RWPE2 (cell line): Measurements from ENCODE around the gene EMC7.

Experiments used
- ATAC-seq: fragments of 200-7000 bp; cut with Tn5 transposase; 3 replicates; pipeline ENCODE4 v1.9.1; 2021; ENCODE audit warnings: low read depth
- DNase-seq: peaks from one replicate; pipeline ENCODE4 v3.0.0-alpha.2; 2020; ENCODE audit warnings: low spot score
- H3K27ac ChIP-seq: fragments of 450-650 bp; 2 replicates; pipeline ENCODE4 v1.5.1; 2017; ENCODE audit warnings: mild to moderate bottlenecking; ENCODE audit not compliant: poor library complexity, severe bottlenecking
- H3K27me3 ChIP-seq: fragments of 250-450 bp; sonication (Bioruptor Pico); 2 replicates; pipeline ENCODE4 v1.5.1; 2021; ENCODE audit warnings: mild to moderate bottlenecking, moderate library complexity; ENCODE audit not compliant: insufficient read depth, poor library complexity, severe bottlenecking
- H3K36me3 ChIP-seq: fragments of 250-450 bp; sonication (Bioruptor Pico); 2 replicates; pipeline ENCODE4 v1.5.1; 2020; ENCODE audit warnings: low read depth, mild to moderate bottlenecking, moderate library complexity
- H3K4me1 ChIP-seq: fragments of 250-450 bp; sonication (Bioruptor Pico); 2 replicates; pipeline ENCODE4 v1.5.1; 2021; ENCODE audit warnings: mild to moderate bottlenecking, moderate library complexity; ENCODE audit not compliant: insufficient read depth, poor library complexity, severe bottlenecking
- H3K4me3 ChIP-seq: fragments of 250-450 bp; sonication (Bioruptor Pico); 2 replicates; pipeline ENCODE4 v1.5.1; 2021; ENCODE audit warnings: mild to moderate bottlenecking, moderate library complexity; ENCODE audit not compliant: severe bottlenecking
- H3K9me3 ChIP-seq: fragments of 250-450 bp; sonication (Bioruptor Pico); 2 replicates; pipeline ENCODE4 v1.5.1; 2021; ENCODE audit warnings: mild to moderate bottlenecking, moderate library complexity; ENCODE audit not compliant: severe bottlenecking
- CTCF ChIP-seq: fragments of 450-650 bp; IDR thresholded peaks from one replicate; pipeline ENCODE4 v1.5.1; 2017; ENCODE audit warnings: mild to moderate bottlenecking, moderate library complexity; ENCODE audit not compliant: poor library complexity, severe bottlenecking

The EMC7 gene

DNA sequence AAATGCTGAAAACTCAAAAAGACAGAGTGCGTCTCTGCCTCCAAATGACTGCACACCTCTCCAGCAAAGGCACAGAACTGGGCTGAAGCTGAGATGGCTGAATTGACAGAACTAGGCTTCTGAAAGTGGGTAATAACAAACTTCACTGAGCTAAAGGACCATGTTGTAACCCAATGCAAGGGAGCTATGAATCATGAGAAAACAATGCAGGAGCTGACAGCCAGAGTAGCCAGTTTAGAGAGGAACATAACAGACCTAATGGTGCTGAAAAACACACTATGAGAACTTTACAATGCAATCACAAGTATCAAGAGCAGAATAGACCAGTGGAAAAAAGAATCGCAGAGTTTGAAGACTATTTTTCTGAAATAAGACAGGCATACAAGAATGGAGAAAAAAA lies 52.5 kb downstream of the EMC7 start:
- no peak for DNase-seq
- Histone ChIP-seq H3K9me3 (peaks cover 16% of the 10 kb centered on the region), H3K4me3 (no peak overlapping the region), H3K36me3 (no peaks in the 10 kb centered on the region), H3K27me3 (no peaks in the 10 kb centered on the region), H3K4me1 (no peaks in the 10 kb centered on the region), H3K27ac (no peak overlapping the region)
- ATAC-seq = peak; percentile 81
- no peak for TF ChIP-seq CTCF

GRCh38 chr15:34047893-34048775 lies 53.5 kb downstream of the EMC7 start:
- TF ChIP-seq CTCF = no peak
- Histone ChIP-seq H3K27me3 (no peaks in the 10 kb centered on the region), H3K27ac (no peak overlapping the region), H3K9me3 (peaks cover 16% of the 10 kb centered on the region), H3K4me3 (no peak overlapping the region), H3K4me1 (no peaks in the 10 kb centered on the region), H3K36me3 (no peaks in the 10 kb centered on the region)
- ATAC-seq (no peak), DNase-seq (no peak)

GRCh38 chr15:34046471-34047145 lies 55.1 kb downstream of the EMC7 start:
- no peak for DNase-seq
- ATAC-seq = no peak
- peaks cover 16% of the 10 kb centered on the region for H3K9me3 ChIP-seq
- H3K27ac ChIP-seq = no peak overlapping the region
- H3K27me3 ChIP-seq = no peaks in the 10 kb centered on the region
- no peak overlapping the region for H3K4me3 ChIP-seq
- no peaks in the 10 kb centered on the region for H3K4me1 ChIP-seq
- no peak for TF ChIP-seq CTCF
- no peaks in the 10 kb centered on the region for H3K36me3 ChIP-seq

DNA sequence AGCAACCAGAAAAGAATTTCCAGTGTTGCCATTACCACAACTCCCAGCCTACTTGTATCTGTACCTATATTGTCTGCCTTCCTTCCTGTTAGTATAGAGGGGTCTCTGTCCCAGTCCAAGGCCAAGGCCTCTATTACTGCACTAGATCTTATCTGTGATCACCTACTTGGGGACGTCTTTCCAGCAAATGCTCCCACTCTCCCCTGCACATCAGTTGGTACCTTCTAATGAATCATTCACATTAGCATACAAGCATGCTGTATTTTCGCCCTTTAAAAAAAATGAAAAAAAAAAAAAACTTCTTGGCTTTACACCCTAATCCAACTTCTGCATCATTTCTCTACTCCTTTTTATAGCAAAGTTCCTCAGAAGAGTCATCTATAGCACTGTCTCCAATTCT lies 57.8 kb downstream of the EMC7 start:
- Histone ChIP-seq H3K27me3 (no peaks in the 10 kb centered on the region), H3K36me3 (no peaks in the 10 kb centered on the region), H3K4me3 (no peak overlapping the region), H3K4me1 (peaks cover 5% of the 10 kb centered on the region), H3K27ac (no peak overlapping the region), H3K9me3 (no peaks in the 10 kb centered on the region)
- ATAC-seq (no peak), DNase-seq (no peak)
- no peak for TF ChIP-seq CTCF

DNA sequence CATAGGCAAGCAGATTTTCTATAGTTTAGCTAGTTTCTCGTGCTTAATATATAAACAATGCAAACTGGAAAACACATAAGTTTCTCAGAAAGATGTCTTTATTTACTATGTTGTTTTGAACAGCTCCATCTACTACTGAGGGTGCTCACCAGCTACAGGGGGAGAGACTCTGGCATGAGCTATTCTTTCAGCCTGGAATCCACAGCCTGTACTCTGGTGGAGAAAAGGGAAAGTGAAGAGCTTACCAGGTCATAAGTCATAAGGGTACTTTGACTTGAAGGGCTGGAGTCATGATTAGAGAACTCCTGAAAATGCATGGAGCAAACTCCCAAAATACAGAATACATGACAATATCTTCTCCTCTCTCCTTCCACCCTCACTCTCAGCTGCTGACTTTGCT lies 58.3 kb downstream of the EMC7 start:
- no peak for DNase-seq
- H3K4me1 ChIP-seq = peaks cover 5% of the 10 kb centered on the region
- TF ChIP-seq CTCF = no peak

More for the DNA sequence above, 58.3 kb downstream of the EMC7 start:
- H3K4me3 ChIP-seq = no peak overlapping the region
- no peaks in the 10 kb centered on the region for H3K27me3 ChIP-seq
- no peak for ATAC-seq
- H3K36me3 ChIP-seq = no peaks in the 10 kb centered on the region
- H3K27ac ChIP-seq = no peak overlapping the region
- H3K9me3 ChIP-seq = no peaks in the 10 kb centered on the region
